GM23338 (cell line): ENCODE data around the gene WDR91. TPM values are rescaled to one million over a fixed set of nuclear protein-coding genes. Genes with fewer than 3 reads are reported as not detected.

Experiments
- ATAC-seq: fragments of 200-7000 bp; cut with Tn5 transposase; 3 replicates; pipeline ENCODE4 v1.9.1; 2020
- DNase-seq: peaks from one replicate; pipeline ENCODE4 v3.0.0-alpha.2; 2015; ENCODE audit warnings: low spot score
- H2AFZ ChIP-seq: fragments of 200-600 bp; sonication (generic); 2 replicates; pipeline ENCODE4 v1.8.0; 2016; ENCODE audit warnings: antibody characterized with exemption, mild to moderate bottlenecking, moderate library complexity
- H3F3A ChIP-seq: fragments of 200-600 bp; sonication (generic); replicated peaks from 2 replicates; pipeline ENCODE4 v1.8.0; 2017; ENCODE audit warnings: antibody characterized with exemption, mixed run types, low read depth
- H3K27ac ChIP-seq: fragments of 200-600 bp; sonication (generic); 2 replicates; pipeline ENCODE4 v1.6.1; 2016; ENCODE audit warnings: low read depth
- H3K27me3 ChIP-seq: fragments of 200-600 bp; sonication (generic); 2 replicates; pipeline ENCODE4 v1.8.0; 2016; ENCODE audit warnings: mild to moderate bottlenecking, mixed run types, moderate library complexity; ENCODE audit not compliant: insufficient read depth
- H3K36me3 ChIP-seq: fragments of 200-600 bp; sonication (generic); 2 replicates; pipeline ENCODE4 v1.8.0; 2016; ENCODE audit warnings: mild to moderate bottlenecking; ENCODE audit not compliant: insufficient read depth
- H3K4me1 ChIP-seq: fragments of 200-600 bp; sonication (generic); 2 replicates; pipeline ENCODE4 v1.8.0; 2016; ENCODE audit warnings: mild to moderate bottlenecking, moderate library complexity; ENCODE audit not compliant: insufficient read depth
- H3K4me2 ChIP-seq: fragments of 200-600 bp; sonication (generic); 2 replicates; pipeline ENCODE4 v1.7.1; 2017; ENCODE audit warnings: mixed run types
- H3K4me3 ChIP-seq: fragments of 200-600 bp; sonication (generic); 2 replicates; pipeline ENCODE4 v1.6.1; 2016; ENCODE audit warnings: mixed run types
- H3K79me2 ChIP-seq: fragments of 200-600 bp; sonication (generic); replicated peaks from 2 replicates; pipeline ENCODE4 v1.8.0; 2017; ENCODE audit warnings: mild to moderate bottlenecking; ENCODE audit not compliant: insufficient read depth
- H3K9me2 ChIP-seq: fragments of 200-600 bp; sonication (generic); 2 replicates; pipeline ENCODE4 v1.8.0; 2017; ENCODE audit not compliant: insufficient read depth
- H4K20me1 ChIP-seq: fragments of 200-600 bp; sonication (generic); replicated peaks from 2 replicates; pipeline ENCODE4 v1.8.0; 2017; ENCODE audit warnings: mild to moderate bottlenecking; ENCODE audit not compliant: insufficient read depth
- H3K27ac Mint-ChIP-seq: 2 replicates; pipeline ENCODE4 v1.8.0; 2020; ENCODE audit warnings: inconsistent platforms, mild to moderate bottlenecking, moderate library complexity, mixed read lengths
- H3K27me3 Mint-ChIP-seq: 3 replicates; pipeline ENCODE4 v1.8.0; 2022; ENCODE audit warnings: low read depth, mild to moderate bottlenecking, moderate library complexity, mixed read lengths, inconsistent platforms; ENCODE audit not compliant: insufficient read depth, poor library complexity
- H3K36me3 Mint-ChIP-seq: 3 replicates; pipeline ENCODE4 v1.8.0; 2021; ENCODE audit warnings: low read depth, mild to moderate bottlenecking, inconsistent platforms, moderate library complexity, mixed read lengths
- H3K4me1 Mint-ChIP-seq: 3 replicates; pipeline ENCODE4 v1.8.0; 2020; ENCODE audit warnings: mild to moderate bottlenecking, inconsistent platforms, mixed read lengths
- H3K4me3 Mint-ChIP-seq: 3 replicates; pipeline ENCODE4 v1.8.0; 2021; ENCODE audit warnings: moderate library complexity, mild to moderate bottlenecking, inconsistent platforms, mixed read lengths
- H3K9me3 Mint-ChIP-seq: 3 replicates; pipeline ENCODE4 v1.8.0; 2020; ENCODE audit warnings: moderate library complexity, mild to moderate bottlenecking, inconsistent platforms, mixed read lengths
- CREB1 ChIP-seq: fragments of 250-450 bp; sonication (Bioruptor Pico); IDR thresholded peaks from 2 replicates; pipeline ENCODE4 v1.5.0; 2020; ENCODE audit warnings: low read depth, mild to moderate bottlenecking, moderate library complexity
- CTCF ChIP-seq, 2 experiments: fragments of 200-600 bp in 1 of 2; sonication (generic) in 1 of 2; conservative IDR thresholded peaks; 2 replicates each; pipeline versions ENCODE4 v1.5.1 to v1.6.1; 2016 to 2017; ENCODE audit warnings: antibody characterized with exemption in 2 of 2, low read depth in 2 of 2, mild to moderate bottlenecking in 2 of 2, moderate library complexity in 1 of 2
- JUNB ChIP-seq: IDR thresholded peaks from one replicate; pipeline ENCODE4 v1.6.1; 2016; ENCODE audit warnings: antibody characterized with exemption; ENCODE audit not compliant: unreplicated experiment
- NANOG ChIP-seq: IDR thresholded peaks from 2 replicates; pipeline ENCODE4 v1.6.1; 2016; ENCODE audit warnings: antibody characterized with exemption, borderline replicate concordance
- REST ChIP-seq: IDR thresholded peaks from one replicate; pipeline ENCODE4 v1.6.1; 2018; ENCODE audit warnings: antibody characterized with exemption; ENCODE audit not compliant: unreplicated experiment
- STAT1 ChIP-seq: IDR thresholded peaks from one replicate; pipeline ENCODE4 v1.6.1; 2016; ENCODE audit warnings: antibody characterized with exemption; ENCODE audit not compliant: unreplicated experiment
- ZNF114 ChIP-seq: fragments of 250-450 bp; sonication (Bioruptor Pico); IDR thresholded peaks from 2 replicates; pipeline ENCODE4 v1.5.0; 2020; ENCODE audit warnings: mild to moderate bottlenecking, moderate library complexity
- ZNF331 ChIP-seq: fragments of 250-450 bp; sonication (Bioruptor Pico); IDR thresholded peaks from 2 replicates; pipeline ENCODE4 v1.5.0; 2020; ENCODE audit warnings: low read depth, mild to moderate bottlenecking, moderate library complexity
- ZNF462 ChIP-seq: fragments of 250-450 bp; sonication (Bioruptor Pico); IDR thresholded peaks from 2 replicates; pipeline ENCODE4 v1.5.0; 2020; ENCODE audit warnings: mild to moderate bottlenecking, moderate library complexity
- polyA plus RNA-seq: library from polyadenylated mRNA; unstranded; fragments of >200 nt; fragmentation: Nextera tagmentation; extraction: Ambion mirVana; gene quantifications from 2 replicates; pipeline ENCODE4 v1.2.1, GENCODE V29; 2016
- total RNA-seq: library from RNA; depleted of rRNA; stranded (reverse); fragments of >200 nt; shearing (Covaris generic); gene quantifications from 2 replicates; pipeline ENCODE4 v1.2.3, GENCODE V29; 2014

Gene WDR91
- total and polyA plus RNA-seq, 2 experiments from 2014 or later = 5.8 to 32.6 TPM

- TF ChIP-seq ZNF462 (CRISPR knock-in tag) = no peak
Measured at GRCh38 chr7:135201350-135201749, 10.0 kb downstream of the WDR91 start (continued).

GRCh38 chr7:135200821-135201331 lies 10.4 kb downstream of the WDR91 start:
- H3K27ac Mint-ChIP-seq = no peak overlapping the region
- Histone ChIP-seq H3K79me2 (no peaks in the 10 kb centered on the region), H3K36me3 (no peaks in the 10 kb centered on the region), H3K27me3 (no peaks in the 10 kb centered on the region), H4K20me1 (no peaks in the 10 kb centered on the region), H3K9me2 (no peaks in the 10 kb centered on the region), H3K4me1 (peaks cover 10% of the 10 kb centered on the region; the same call in 1 of the 2 replicates), H3F3A (no peaks in the 10 kb centered on the region), H3K4me2 (no peak overlapping the region), H3K4me3 (no peak overlapping the region), H2AFZ (no peak overlapping the region), H3K27ac (no peak overlapping the region)
- ATAC-seq (peak; percentile 43; the same call in 1 of the 3 replicates), DNase-seq (no peak)
- H3K4me1 Mint-ChIP-seq = peaks cover 17% of the 10 kb centered on the region
- H3K27me3 Mint-ChIP-seq = peaks cover 2% of the 10 kb centered on the region
- peaks cover 5% of the 10 kb centered on the region for H3K36me3 Mint-ChIP-seq
- no peaks in the 10 kb centered on the region for H3K9me3 Mint-ChIP-seq
- no peak overlapping the region for H3K4me3 Mint-ChIP-seq
- TF ChIP-seq NANOG (no peak), CREB1 (no peak), ZNF114 (CRISPR knock-in tag) (no peak), STAT1 (no peak), ZNF331 (no peak), CTCF (conservative IDR thresholded peaks at IDR 0.05; ENCODE audit: low read depth in 2 of 2) (no peak), JUNB (no peak), REST (no peak)
